SK-N-SH treated with all-trans-retinoic acid at 6 μM for 48 hours (cell line): Measurements from ENCODE around the gene ZSCAN30.

Experiments used
- CREB5 ChIP-seq: fragments of 250-450 bp; sonication (Bioruptor Pico); IDR thresholded peaks from 2 replicates; pipeline ENCODE4 v1.5.1; 2020; ENCODE audit warnings: low read depth, mild to moderate bottlenecking, moderate library complexity
- CSDC2 ChIP-seq: fragments of 250-450 bp; sonication (Bioruptor Pico); IDR thresholded peaks from 2 replicates; pipeline ENCODE4 v1.5.0; 2020; ENCODE audit warnings: mild to moderate bottlenecking, moderate library complexity
- ESRRG ChIP-seq: fragments of 250-450 bp; sonication (Bioruptor Pico); IDR thresholded peaks from 2 replicates; pipeline ENCODE4 v1.6.1; 2021; ENCODE audit warnings: mild to moderate bottlenecking
- ISL1 ChIP-seq: fragments of 250-450 bp; sonication (Bioruptor Pico); IDR thresholded peaks from 2 replicates; pipeline ENCODE4 v2.1.2; 2022; ENCODE audit warnings: mild to moderate bottlenecking, moderate library complexity
- ZFP3 ChIP-seq: fragments of 250-450 bp; sonication (Bioruptor Pico); IDR thresholded peaks from 2 replicates; pipeline ENCODE4 v1.5.0; 2020; ENCODE audit warnings: mild to moderate bottlenecking, moderate library complexity

- TF ChIP-seq ZFP3 (CRISPR knock-in tag) (no peak), CREB5 (CRISPR knock-in tag) (no peak), CSDC2 (CRISPR knock-in tag) (no peak), ESRRG (CRISPR knock-in tag) (no peak), ISL1 (CRISPR knock-in tag) (no peak)
Measured at GRCh38 chr18:35282353-35282752, 7.7 kb downstream of the ZSCAN30 start.
